ENCODE results near the gene OTOP2.
"Not testable (repeated sequence)": the region's sequence is repeated elsewhere in the genome, so short reads cannot be mapped to it uniquely, and the experiment has no call there.

Gene OTOP2

GRCh38 chr17:74975943-74976342 lies 51.9 kb downstream of the OTOP2 start:
- no peak for DNase-seq

GRCh38 chr17:74977802-74978201 lies 53.7 kb downstream of the OTOP2 start:
- DNase-seq: no peak

GRCh38 chr17:74978240-74978639 lies 54.2 kb downstream of the OTOP2 start:
- DNase-seq: no peak

- DNase-seq: no peak
Measured at GRCh38 chr17:74979408-74980146, 55.5 kb downstream of the OTOP2 start.

GRCh38 chr17:74981318-74981978 lies 57.4 kb downstream of the OTOP2 start:
- no peak for DNase-seq

GRCh38 chr17:74981979-74982662 lies 58.0 kb downstream of the OTOP2 start:
- peak; percentile 37 for DNase-seq

- not testable (repeated sequence) for DNase-seq
Measured at GRCh38 chr17:74982663-74983313, 58.7 kb downstream of the OTOP2 start.
